CD4-positive, alpha-beta T cell (primary cell): Measurements from ENCODE around the gene TVP23A. TPM values are rescaled to one million over a fixed set of nuclear protein-coding genes. Genes with fewer than 3 reads are reported as not detected.

ENCODE experiments used
- ATAC-seq: fragments of 200-7000 bp; cut with Tn5 transposase; one replicate; pipeline ENCODE4 v1.10.0; 2022; ENCODE audit warnings: mild to moderate bottlenecking; ENCODE audit not compliant: poor library complexity
- CTCF ChIA-PET: fragments of 350-600 bp; sonication (Branson Sonifier 250); formaldehyde crosslinking; loops from one replicate; lab custom pipeline; 2021; ENCODE audit warnings: antibody characterized with exemption, inconsistent platforms; lab: Charles Lee
- POLR2A ChIA-PET: fragments of 350-600 bp; sonication (Branson Sonifier 250); formaldehyde crosslinking; loops from one replicate; lab custom pipeline; 2021; ENCODE audit warnings: antibody characterized with exemption, inconsistent platforms; lab: Charles Lee
- DNase-seq, 14 experiments: peaks; one replicate each; pipeline ENCODE4 v3.0.0-alpha.2; 2013 to 2020; ENCODE audit warnings: mixed read lengths in 2 of 14
- H3K27ac ChIP-seq, 2 donors: one replicate each; pipeline versions ENCODE4 v1.5.1 to v1.7.0; 2013; ENCODE audit warnings: low read length in 2 of 2, low read depth in 1 of 2, mild to moderate bottlenecking in 1 of 2
- H3K27me3 ChIP-seq, 2 experiments: 1 replicate in 1 of 2; 2 replicates in 1 of 2; pipeline versions ENCODE4 v1.6.1 to v1.7.0; 2013; ENCODE audit warnings: low read length in 2 of 2, control low read depth in 1 of 2, mild to moderate bottlenecking in 1 of 2, moderate library complexity in 1 of 2; ENCODE audit not compliant: insufficient read depth in 2 of 2, control insufficient read depth in 1 of 2
- H3K36me3 ChIP-seq: one replicate; pipeline ENCODE4 v1.6.1; 2013; ENCODE audit warnings: low read length, control low read depth; ENCODE audit not compliant: insufficient read depth
- H3K4me1 ChIP-seq: one replicate; pipeline ENCODE4 v1.6.1; 2013; ENCODE audit warnings: low read length, control low read depth; ENCODE audit not compliant: insufficient read depth
- H3K4me3 ChIP-seq: one replicate; pipeline ENCODE4 v1.5.1; 2013; ENCODE audit warnings: mild to moderate bottlenecking, low read length, moderate library complexity
- H3K9me3 ChIP-seq, 2 experiments: 1 replicate in 1 of 2; 2 replicates in 1 of 2; pipeline versions ENCODE4 v1.6.1 to v1.7.0; 2013; ENCODE audit warnings: low read length in 2 of 2, mild to moderate bottlenecking in 2 of 2, control low read depth in 1 of 2, moderate library complexity in 1 of 2; ENCODE audit not compliant: control insufficient read depth in 1 of 2, insufficient read depth in 1 of 2
- H3K27ac Mint-ChIP-seq: one replicate; pipeline ENCODE4 v1.8.0; 2020; ENCODE audit warnings: mixed read lengths
- H3K27me3 Mint-ChIP-seq: one replicate; pipeline ENCODE4 v1.8.0; 2021; ENCODE audit warnings: mixed read lengths
- H3K36me3 Mint-ChIP-seq: one replicate; pipeline ENCODE4 v1.8.0; 2021; ENCODE audit warnings: low read depth, mixed read lengths
- H3K4me1 Mint-ChIP-seq: one replicate; pipeline ENCODE4 v1.8.0; 2021; ENCODE audit warnings: low read depth, mixed read lengths
- H3K4me3 Mint-ChIP-seq: one replicate; pipeline ENCODE4 v1.8.0; 2020; ENCODE audit warnings: mild to moderate bottlenecking, mixed read lengths
- H3K9me3 Mint-ChIP-seq: one replicate; pipeline ENCODE4 v1.8.0; 2020; ENCODE audit warnings: mixed read lengths
- intact Hi-C, 2 experiments: fragments of 100-400 bp; cut with DNase I in 1 of 2; cut with micrococcal nuclease in 1 of 2; formaldehyde crosslinking; loops; one replicate each; pipeline versions ENCODE4 v1.15.1 to v1.9.0; 2023 to 2025; cut with DNase I, micrococcal nuclease
- total RNA-seq, 174 experiments: library from RNA in 2 of 174; stranded (reverse) in 2 of 174; gene quantifications; one replicate each; pipeline ENCODE4 v1.2.3 and lab custom pipeline; 2021 to 2026
- TF ChIP-seq, protein P1 (sequence below): fragments of 200-600 bp; IDR thresholded peaks from one replicate; pipeline ENCODE4 v1.8.0; 2022; ENCODE audit warnings: antibody characterized with exemption, mild to moderate bottlenecking

The TVP23A gene
- total RNA-seq, 2 experiments from 2014 or later: not detected

DNA sequence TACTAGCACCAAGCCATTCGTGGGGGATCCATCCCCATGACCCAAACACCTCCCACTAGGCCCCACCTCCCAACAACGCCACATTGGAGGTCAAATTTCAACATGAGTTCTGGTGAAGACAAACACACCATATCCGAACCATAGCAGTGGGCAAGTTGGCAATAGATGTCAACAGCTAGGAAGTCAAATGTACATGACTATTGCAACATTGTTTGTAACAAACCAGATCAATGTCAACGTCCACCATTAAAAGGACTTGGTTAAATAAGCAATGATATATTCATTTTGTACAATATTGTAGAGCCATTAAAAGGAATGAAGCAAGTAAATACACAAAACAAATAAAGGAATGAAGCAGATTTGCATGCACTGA lies 31.9 kb upstream of the TVP23A start:
- Histone ChIP-seq H3K27ac (no peak overlapping the region), H3K36me3 (no peaks in the 10 kb centered on the region), H3K4me3 (no peak overlapping the region), H3K27me3 (peaks cover 10 to 16% of the 10 kb centered on the region in 2 experiments), H3K4me1 (peaks cover 2% of the 10 kb centered on the region), H3K9me3 (no peaks in the 10 kb centered on the region)
- Mint-ChIP-seq H3K36me3 (no peaks in the 10 kb centered on the region), H3K4me3 (no peak overlapping the region), H3K4me1 (peaks cover 11% of the 10 kb centered on the region), H3K27ac (no peak overlapping the region), H3K9me3 (no peaks in the 10 kb centered on the region), H3K27me3 (peaks cover 10% of the 10 kb centered on the region)
- no peak for ATAC-seq
- ChIA-PET CTCF (no interaction called here), POLR2A (no interaction called here)
- TF ChIP-seq, protein P1, sequence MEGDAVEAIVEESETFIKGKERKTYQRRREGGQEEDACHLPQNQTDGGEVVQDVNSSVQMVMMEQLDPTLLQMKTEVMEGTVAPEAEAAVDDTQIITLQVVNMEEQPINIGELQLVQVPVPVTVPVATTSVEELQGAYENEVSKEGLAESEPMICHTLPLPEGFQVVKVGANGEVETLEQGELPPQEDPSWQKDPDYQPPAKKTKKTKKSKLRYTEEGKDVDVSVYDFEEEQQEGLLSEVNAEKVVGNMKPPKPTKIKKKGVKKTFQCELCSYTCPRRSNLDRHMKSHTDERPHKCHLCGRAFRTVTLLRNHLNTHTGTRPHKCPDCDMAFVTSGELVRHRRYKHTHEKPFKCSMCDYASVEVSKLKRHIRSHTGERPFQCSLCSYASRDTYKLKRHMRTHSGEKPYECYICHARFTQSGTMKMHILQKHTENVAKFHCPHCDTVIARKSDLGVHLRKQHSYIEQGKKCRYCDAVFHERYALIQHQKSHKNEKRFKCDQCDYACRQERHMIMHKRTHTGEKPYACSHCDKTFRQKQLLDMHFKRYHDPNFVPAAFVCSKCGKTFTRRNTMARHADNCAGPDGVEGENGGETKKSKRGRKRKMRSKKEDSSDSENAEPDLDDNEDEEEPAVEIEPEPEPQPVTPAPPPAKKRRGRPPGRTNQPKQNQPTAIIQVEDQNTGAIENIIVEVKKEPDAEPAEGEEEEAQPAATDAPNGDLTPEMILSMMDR: no peak
- intact Hi-C loops: loop anchor here in 1 of 2 experiments (10.0 kb wide), 1 partner anchor 1994 kb away; no protein-coding TSS in a partner anchor
- DNase-seq: no peak

DNA sequence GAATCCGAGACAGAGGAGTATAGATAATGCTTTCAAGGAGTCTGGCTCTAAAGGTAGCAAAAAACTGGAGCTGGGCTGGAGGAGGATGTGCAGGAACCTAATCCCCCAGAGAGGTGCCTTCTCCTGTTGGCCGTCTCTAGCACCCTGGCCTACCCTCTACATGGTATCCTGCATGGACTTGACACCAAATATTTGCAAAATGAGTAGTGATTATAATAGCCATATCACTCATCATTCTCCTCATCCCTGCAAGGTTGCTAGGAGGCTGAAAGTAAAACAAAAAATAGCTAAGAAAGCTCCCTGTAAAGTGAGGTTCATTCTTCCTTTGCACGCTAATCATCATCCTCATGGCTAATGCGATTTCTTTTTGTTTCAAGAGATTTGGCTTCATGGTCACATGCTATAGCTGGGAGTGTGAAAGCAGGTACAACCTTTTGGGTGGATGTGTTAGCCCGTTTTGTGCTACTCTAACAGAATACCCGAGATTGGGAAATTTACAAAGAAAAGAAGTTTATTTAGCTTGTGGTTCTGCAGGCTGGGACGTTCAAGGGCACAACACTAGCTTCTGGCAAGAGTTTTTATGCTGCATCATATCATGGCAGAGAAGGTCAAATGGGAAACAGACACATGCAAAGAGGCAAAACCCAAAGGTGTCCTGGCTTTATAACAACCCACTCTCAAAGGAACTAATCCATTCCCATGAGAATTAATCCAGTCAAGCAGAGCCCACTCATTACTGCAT lies 31.3 kb upstream of the TVP23A start:
- TF ChIP-seq, protein P1: no peak
- ChIA-PET CTCF (no interaction called here), POLR2A (no interaction called here)
- H3K36me3 Mint-ChIP-seq: no peaks in the 10 kb centered on the region
- Histone ChIP-seq H3K27me3 (peaks cover 15 to 16% of the 10 kb centered on the region in 2 experiments), H3K36me3 (no peaks in the 10 kb centered on the region), H3K4me3 (no peak overlapping the region), H3K4me1 (peaks cover 2% of the 10 kb centered on the region), H3K9me3 (no peaks in the 10 kb centered on the region), H3K27ac (no peak overlapping the region)
- intact Hi-C loops: loop anchor here in 1 of 2 experiments (10.0 kb wide), 1 partner anchor 1995 kb away; no protein-coding TSS in a partner anchor
- peaks cover 10% of the 10 kb centered on the region for H3K27me3 Mint-ChIP-seq
- DNase-seq (no peak), ATAC-seq (no peak)
- peaks cover 11% of the 10 kb centered on the region for H3K4me1 Mint-ChIP-seq
- H3K4me3 Mint-ChIP-seq: no peak overlapping the region
- H3K27ac Mint-ChIP-seq: no peak overlapping the region
- H3K9me3 Mint-ChIP-seq: no peaks in the 10 kb centered on the region

DNA sequence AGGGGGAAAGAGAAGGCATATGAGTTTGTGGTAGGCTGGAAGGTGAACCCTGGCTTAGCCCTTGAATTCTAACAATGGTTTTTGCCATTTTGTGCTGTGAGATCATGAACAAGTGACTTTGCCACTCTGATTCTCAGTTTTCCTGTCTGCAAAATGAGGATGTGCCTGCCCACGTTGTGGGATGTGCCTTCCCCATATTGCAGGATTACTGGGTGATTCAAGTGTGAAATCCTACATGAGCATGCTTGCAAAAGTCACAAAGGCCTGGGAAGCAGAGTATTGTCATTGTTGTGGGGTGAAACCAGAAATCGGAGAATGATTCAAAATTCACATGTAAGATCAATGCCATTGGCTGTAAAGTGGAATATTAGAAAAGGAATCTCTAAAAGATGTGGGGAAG lies 28.6 kb upstream of the TVP23A start:
- TF ChIP-seq, protein P1: no peak
- H3K27me3 Mint-ChIP-seq: peaks cover 10% of the 10 kb centered on the region
- H3K27ac Mint-ChIP-seq: no peak overlapping the region
- H3K4me3 ChIP-seq: no peak overlapping the region
- CTCF ChIA-PET: no interaction called here
- H3K9me3 Mint-ChIP-seq: no peaks in the 10 kb centered on the region
- intact Hi-C loops: no loop called here
- ATAC-seq: no peak
- no peak overlapping the region for H3K27ac ChIP-seq
- DNase-seq: peak in 2 of 14 experiments; percentile 25 to 38
- H3K36me3 Mint-ChIP-seq: no peaks in the 10 kb centered on the region
- no peaks in the 10 kb centered on the region for H3K9me3 ChIP-seq
- no peaks in the 10 kb centered on the region for H3K36me3 ChIP-seq
- H3K27me3 ChIP-seq: peaks cover 16 to 17% of the 10 kb centered on the region in 2 experiments
- POLR2A ChIA-PET: no interaction called here
- H3K4me1 ChIP-seq: peaks cover 1% of the 10 kb centered on the region
- H3K4me3 Mint-ChIP-seq: no peak overlapping the region
- H3K4me1 Mint-ChIP-seq: peaks cover 2% of the 10 kb centered on the region
